GM19467 (cell line): ENCODE measurements around the gene ADAMTS18.
"Not testable (repeated sequence)": the region's sequence is repeated elsewhere in the genome, so short reads cannot be mapped to it uniquely, and the experiment has no call there.

Experiments
- ATAC-seq: cut with Tn5 transposase; IDR thresholded peaks from one replicate; pipeline ENCODE4 v1.9.1; 2021; ENCODE audit warnings: mild to moderate bottlenecking, moderate library complexity; ENCODE audit not compliant: unreplicated experiment

Gene ADAMTS18, protein sequence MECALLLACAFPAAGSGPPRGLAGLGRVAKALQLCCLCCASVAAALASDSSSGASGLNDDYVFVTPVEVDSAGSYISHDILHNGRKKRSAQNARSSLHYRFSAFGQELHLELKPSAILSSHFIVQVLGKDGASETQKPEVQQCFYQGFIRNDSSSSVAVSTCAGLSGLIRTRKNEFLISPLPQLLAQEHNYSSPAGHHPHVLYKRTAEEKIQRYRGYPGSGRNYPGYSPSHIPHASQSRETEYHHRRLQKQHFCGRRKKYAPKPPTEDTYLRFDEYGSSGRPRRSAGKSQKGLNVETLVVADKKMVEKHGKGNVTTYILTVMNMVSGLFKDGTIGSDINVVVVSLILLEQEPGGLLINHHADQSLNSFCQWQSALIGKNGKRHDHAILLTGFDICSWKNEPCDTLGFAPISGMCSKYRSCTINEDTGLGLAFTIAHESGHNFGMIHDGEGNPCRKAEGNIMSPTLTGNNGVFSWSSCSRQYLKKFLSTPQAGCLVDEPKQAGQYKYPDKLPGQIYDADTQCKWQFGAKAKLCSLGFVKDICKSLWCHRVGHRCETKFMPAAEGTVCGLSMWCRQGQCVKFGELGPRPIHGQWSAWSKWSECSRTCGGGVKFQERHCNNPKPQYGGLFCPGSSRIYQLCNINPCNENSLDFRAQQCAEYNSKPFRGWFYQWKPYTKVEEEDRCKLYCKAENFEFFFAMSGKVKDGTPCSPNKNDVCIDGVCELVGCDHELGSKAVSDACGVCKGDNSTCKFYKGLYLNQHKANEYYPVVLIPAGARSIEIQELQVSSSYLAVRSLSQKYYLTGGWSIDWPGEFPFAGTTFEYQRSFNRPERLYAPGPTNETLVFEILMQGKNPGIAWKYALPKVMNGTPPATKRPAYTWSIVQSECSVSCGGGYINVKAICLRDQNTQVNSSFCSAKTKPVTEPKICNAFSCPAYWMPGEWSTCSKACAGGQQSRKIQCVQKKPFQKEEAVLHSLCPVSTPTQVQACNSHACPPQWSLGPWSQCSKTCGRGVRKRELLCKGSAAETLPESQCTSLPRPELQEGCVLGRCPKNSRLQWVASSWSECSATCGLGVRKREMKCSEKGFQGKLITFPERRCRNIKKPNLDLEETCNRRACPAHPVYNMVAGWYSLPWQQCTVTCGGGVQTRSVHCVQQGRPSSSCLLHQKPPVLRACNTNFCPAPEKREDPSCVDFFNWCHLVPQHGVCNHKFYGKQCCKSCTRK (N-terminal part only)

DNA sequence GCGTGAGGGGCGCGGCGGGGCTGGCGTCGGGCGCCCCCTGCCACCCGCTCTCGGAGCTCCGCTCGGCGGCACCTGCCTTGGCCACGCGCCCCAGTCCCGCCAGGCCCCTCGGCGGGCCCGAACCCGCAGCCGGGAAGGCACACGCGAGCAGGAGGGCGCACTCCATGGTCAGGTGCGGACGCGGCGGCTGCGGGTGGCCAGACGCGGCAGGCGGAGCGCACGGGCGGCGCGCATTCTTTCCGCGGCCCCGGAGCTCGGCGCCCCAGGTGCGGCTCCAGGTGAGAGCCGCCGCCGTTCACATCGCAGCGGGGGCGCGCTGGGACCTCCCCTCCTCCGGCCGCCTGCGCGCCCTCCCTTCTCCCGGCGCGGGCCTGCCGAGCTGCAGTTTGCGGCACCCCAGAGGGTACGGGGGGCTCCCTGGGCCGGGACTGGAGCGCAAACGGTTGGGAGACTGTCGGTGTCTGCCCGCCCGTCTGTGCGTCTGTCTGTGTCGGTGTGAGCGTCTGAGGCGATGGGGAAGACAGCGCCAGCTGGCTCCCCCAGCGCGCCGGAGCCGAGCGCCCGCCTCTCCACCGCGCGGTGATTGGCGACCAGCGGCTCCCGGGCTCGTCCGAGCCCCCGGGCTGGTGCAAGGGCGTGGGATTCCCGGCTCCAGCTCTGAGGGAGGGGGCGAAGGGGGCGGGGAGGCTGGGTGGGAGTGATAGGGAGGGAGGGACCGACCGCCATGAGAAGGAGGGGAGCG lies at the start of gene ADAMTS18:
Gene ADAMTS18, minus strand, starts transcription at position 505 of the 742 bp plus-strand sequence. Its CDS starts 339 bp downstream, at position 166.
- no peak for ATAC-seq

- no peak for ATAC-seq
These were observed 46.0 kb upstream of the ADAMTS18 start for GRCh38 chr16:77480681-77481315.

DNA sequence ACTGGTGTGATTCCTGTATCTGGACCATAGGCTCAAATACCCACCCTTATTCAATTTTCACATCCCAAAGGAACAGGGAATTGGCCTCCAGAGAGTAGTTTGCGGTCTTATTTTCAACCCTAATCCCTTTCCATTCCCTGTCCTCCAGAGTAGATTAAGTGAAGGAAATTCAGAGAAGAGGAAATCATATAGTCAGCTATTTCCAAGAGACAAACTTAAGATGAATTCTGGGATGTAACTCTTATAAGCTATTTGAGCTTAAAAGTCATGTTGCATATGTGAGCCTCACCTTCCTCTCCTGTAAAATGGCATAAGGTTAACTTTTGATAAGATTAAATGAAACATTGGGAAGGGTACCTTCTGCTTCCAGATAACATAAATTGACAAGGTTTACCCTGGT lies 37.4 kb upstream of the ADAMTS18 start:
- ATAC-seq: no peak

- ATAC-seq: no peak
These were observed 36.0 kb upstream of the ADAMTS18 start for GRCh38 chr16:77470851-77471250.

DNA sequence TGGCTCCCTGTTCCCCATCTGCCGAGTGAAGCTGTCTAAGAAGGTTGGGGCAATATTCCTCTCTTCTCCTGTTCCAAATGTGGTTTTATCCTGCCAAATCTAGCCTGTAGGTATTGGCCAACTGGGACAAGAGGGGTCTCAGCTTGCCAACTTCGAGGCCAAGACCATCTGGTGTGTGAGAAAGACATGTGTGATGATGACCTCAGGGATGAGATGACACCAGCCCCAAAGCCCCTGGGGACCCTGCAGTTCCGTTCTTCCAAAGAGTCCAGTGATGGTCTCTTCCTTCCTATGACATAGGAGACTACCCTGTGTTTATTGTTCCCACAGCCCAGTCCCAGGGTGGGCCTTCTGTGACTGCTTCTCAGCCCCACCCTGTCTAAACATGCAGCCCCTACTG lies 34.8 kb upstream of the ADAMTS18 start:
- no peak for ATAC-seq

GRCh38 chr16:77468831-77469230 lies 34.0 kb upstream of the ADAMTS18 start:
- no peak for ATAC-seq

DNA sequence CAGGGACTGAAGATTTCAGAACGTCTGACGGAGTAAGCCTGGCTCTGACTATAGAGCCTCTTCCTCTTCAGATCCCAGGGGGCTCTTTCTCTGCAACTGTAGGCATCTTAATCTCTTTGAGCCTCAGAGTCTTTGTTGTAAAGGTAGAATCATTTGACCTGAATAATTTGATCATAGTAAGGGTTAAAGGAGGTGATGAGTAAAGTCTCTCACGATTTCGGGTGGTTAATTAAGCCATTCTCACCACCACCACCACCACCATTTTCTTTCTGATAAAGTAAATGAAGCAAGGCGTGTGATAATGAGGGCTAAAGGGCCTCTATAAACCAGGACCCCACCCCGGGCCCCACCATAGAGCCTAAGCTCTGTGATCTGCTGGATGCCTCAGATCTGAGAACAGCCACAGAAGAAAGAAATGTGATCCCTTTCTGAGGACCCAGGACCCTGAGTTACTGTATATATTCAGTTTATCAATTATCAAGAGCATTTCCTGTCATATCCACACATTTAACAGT lies 33.0 kb upstream of the ADAMTS18 start:
- no peak for ATAC-seq

GRCh38 chr16:77463659-77464058 lies 28.8 kb upstream of the ADAMTS18 start:
- ATAC-seq: not testable (repeated sequence)

DNA sequence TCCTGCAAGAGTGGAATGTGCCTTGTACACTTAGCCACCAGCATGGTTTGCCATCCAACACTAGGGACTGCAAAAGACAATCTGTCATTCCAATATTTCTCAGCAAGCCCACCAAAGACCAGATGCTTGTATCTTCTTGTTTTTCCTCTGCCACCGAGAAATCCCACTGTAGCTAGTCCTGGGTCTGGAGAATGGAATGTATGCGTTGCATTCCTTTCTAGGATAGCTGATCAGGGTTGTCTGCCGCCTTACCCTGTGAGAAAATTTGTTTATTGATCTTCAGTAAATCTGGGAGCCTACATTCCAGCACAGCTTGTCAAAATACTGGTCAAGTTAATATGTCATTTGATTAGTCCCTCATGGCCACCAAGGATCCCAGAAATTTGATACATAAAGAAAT lies 28.1 kb upstream of the ADAMTS18 start:
- no peak for ATAC-seq

DNA sequence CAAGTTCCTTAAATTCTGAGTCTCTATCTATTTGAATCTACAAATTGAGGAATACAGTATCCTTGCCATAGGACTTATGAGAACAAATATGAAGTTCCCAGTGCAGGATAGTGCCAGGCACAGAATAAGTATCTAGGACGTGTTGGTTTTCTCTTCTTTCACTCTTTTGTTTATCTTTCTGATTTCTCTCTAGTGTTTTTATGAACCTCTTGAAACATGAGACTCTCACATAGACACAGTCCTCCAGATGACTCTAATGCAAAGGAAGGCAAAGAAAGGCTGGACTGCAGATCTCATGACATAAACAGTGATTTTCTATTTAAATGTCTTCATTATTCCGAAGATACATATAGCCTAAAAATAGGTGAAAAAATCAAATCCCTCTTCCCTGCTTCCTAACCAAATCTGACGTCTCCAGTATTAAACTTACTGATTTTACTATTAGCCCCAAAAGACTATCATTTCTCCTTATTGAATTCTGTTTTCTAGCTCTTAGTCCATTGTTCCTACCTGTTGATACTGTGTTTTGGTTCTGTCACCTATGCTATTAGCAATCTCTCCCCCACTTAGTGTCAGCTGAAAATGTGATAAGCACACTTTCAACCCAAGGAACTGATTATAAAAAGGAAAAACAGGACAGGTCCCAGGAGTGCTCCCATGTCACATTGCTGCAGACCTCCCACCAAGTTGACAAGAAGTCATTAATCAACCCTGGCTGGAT lies 24.9 kb upstream of the ADAMTS18 start:
- no peak for ATAC-seq

- ATAC-seq: no peak
These were observed 22.2 kb upstream of the ADAMTS18 start for GRCh38 chr16:77457046-77457445.

DNA sequence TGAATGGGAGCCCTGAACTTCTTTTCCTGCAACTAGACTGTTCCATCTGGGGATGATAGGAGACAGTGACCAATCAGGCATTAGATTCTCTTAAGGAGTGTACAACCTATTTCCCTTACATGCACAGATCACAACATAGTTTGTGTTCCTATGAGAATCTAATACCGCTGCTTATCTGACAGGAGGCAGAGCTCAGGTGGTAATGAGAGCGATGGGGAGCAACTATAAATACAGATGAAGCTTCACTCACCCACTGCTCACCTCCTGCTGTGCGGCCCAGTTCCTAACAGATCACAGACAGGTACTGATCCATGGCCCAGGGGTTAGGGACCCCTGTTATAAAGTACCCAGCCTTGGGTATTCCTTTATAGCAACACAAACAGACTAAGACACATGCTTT lies 17.4 kb upstream of the ADAMTS18 start:
- ATAC-seq: no peak

- no peak for ATAC-seq
These were observed 16.1 kb upstream of the ADAMTS18 start for GRCh38 chr16:77450790-77451487.

DNA sequence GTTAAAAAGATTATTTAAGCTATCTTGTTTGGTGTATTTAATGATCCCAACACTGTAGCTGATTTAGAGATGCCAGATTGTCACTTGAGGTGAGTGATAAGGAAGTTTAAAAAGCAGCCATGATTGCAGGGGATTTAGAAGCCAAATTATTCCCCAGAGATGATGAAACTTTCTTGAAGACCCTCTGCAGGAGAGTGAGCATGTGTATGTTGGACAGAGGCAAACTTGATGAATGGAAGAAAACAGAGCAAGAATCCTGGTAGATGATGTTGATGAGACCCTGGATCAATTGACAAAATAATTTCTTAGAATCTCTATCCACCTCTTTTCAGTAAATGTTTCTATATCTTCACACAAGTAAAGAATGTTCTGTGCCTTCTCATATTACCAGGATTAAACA lies 14.4 kb upstream of the ADAMTS18 start:
- ATAC-seq: no peak

DNA sequence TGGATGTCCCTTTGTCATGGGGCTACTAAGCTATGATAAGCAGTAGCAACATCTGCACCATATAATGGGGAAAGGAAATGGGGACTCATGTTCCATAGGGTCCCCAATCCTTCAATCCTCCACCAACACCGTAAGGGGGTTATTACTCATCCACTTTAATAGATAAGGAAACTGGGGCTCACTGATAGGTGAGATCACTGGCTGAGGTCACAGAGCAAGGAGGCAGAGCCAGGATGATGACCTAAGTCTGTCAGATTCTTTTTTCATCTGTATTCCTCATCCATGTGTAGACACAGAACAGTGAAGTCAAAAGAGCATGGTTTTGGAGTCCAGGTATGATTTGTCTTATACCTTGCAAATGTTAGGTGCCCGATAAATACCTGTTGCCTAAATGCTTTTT lies 10.5 kb upstream of the ADAMTS18 start:
- no peak for ATAC-seq

GRCh38 chr16:77444147-77444460 lies 9.3 kb upstream of the ADAMTS18 start:
- ATAC-seq: no peak

GRCh38 chr16:77443357-77444146 lies 8.7 kb upstream of the ADAMTS18 start:
- no peak for ATAC-seq

GRCh38 chr16:77442078-77442477 lies 7.2 kb upstream of the ADAMTS18 start:
- no peak for ATAC-seq
